ENCODE results near the gene SMPDL3B. TPM values are rescaled to one million over a fixed set of nuclear protein-coding genes. Genes with fewer than 3 reads are reported as not detected.
"Not testable (repeated sequence)": the region's sequence is repeated elsewhere in the genome, so short reads cannot be mapped to it uniquely, and the experiment has no call there.

The SMPDL3B gene
- total and polyA plus RNA-seq, 7 donors, result 0.28 to 19.5 (median 7.2) TPM; not detected in 2

- WGBS, 2 donors, result 62 to 73% methylated on average over 1 of the region's 1 CpG
- no peak for TF ChIP-seq CTCF (IDR thresholded peaks at IDR 0.05)
- no peak for TF ChIP-seq POLR2AphosphoS5 (IDR thresholded peaks at IDR 0.05)
- TF ChIP-seq POLR2A (IDR thresholded peaks at IDR 0.05), result no peak
- TF ChIP-seq EP300 (IDR thresholded peaks at IDR 0.05), result no peak
- Histone ChIP-seq H3K4me1 (no peaks in the 10 kb centered on the region), H3K27me3 (no peaks in the 10 kb centered on the region), H3K36me3 (peaks cover 7 to 100% (median 37%) of the 10 kb centered on the region in 4 donors), H3K27ac (no peak overlapping the region), H3K9me3 (no peaks in the 10 kb centered on the region), H3K4me3 (no peak overlapping the region)
- no peak for DNase-seq
- intact Hi-C loops (cut with DNase I), result no loop called here
Observed at GRCh38 chr1:27994060-27994459, 59.3 kb downstream of the SMPDL3B start.

GRCh38 chr1:27994526-27994925 is 59.7 kb downstream of the SMPDL3B start:
- DNase-seq; H3K9me3 ChIP-seq; H3K4me3 ChIP-seq; intact Hi-C loops (cut with DNase I); H3K27me3 ChIP-seq; H3K4me1 ChIP-seq; H3K27ac ChIP-seq: not testable (repeated sequence)
- WGBS, 2 donors, result 98% methylated on average over 6 of the region's 6 CpGs
- H3K36me3 ChIP-seq, result peaks cover 6 to 100% (median 34%) of the 10 kb centered on the region in 4 donors

- H3K27me3 ChIP-seq, result no peaks in the 10 kb centered on the region
- H3K4me1 ChIP-seq, result no peaks in the 10 kb centered on the region
- no peaks in the 10 kb centered on the region for H3K9me3 ChIP-seq
- DNase-seq, result no peak
- H3K4me3 ChIP-seq, result no peak overlapping the region
- WGBS, 2 donors, result 95 to 97% methylated on average over 1 of the region's 1 CpG
- no peak overlapping the region for H3K27ac ChIP-seq
- intact Hi-C loops (cut with DNase I), result no loop called here
- TF ChIP-seq POLR2A (IDR thresholded peaks at IDR 0.05), result no peak
- no peak for TF ChIP-seq POLR2AphosphoS5 (IDR thresholded peaks at IDR 0.05)
- no peak for TF ChIP-seq EP300 (IDR thresholded peaks at IDR 0.05)
- no peak for TF ChIP-seq CTCF (IDR thresholded peaks at IDR 0.05)
- H3K36me3 ChIP-seq, result peaks cover 6 to 90% (median 24%) of the 10 kb centered on the region in 4 donors
Observed at GRCh38 chr1:27999055-27999454, 64.3 kb downstream of the SMPDL3B start.

- no peak for DNase-seq
- Histone ChIP-seq H3K36me3 (peaks cover 0 to 69% (median 13%) of the 10 kb centered on the region in 4 donors), H3K4me3 (no peak overlapping the region), H3K27ac (no peak overlapping the region), H3K27me3 (no peaks in the 10 kb centered on the region), H3K4me1 (no peaks in the 10 kb centered on the region), H3K9me3 (no peaks in the 10 kb centered on the region)
- 98% methylated on average over 10 of the region's 10 CpGs for WGBS, 2 donors
- TF ChIP-seq POLR2AphosphoS5 (IDR thresholded peaks at IDR 0.05) (no peak), POLR2A (IDR thresholded peaks at IDR 0.05) (no peak), CTCF (IDR thresholded peaks at IDR 0.05) (no peak), EP300 (IDR thresholded peaks at IDR 0.05) (no peak)
- intact Hi-C loops (cut with DNase I), result no loop called here
Observed at GRCh38 chr1:28002600-28002999, 67.8 kb downstream of the SMPDL3B start.

GRCh38 chr1:28003117-28003516 is 68.3 kb downstream of the SMPDL3B start:
- H3K27ac ChIP-seq; intact Hi-C loops (cut with DNase I); H3K9me3 ChIP-seq; H3K27me3 ChIP-seq; H3K4me3 ChIP-seq; H3K4me1 ChIP-seq; DNase-seq: not testable (repeated sequence)
- WGBS, 2 donors, result 98% methylated on average over 8 of the region's 8 CpGs
- H3K36me3 ChIP-seq, result peaks cover 0 to 64% (median 12%) of the 10 kb centered on the region in 4 donors

Other genes with a start within 250 kb of the SMPDL3B start
- 10 to 100 TPM; 11.9 to 24.3 (median 19.1) TPM for gene FAM76A, start 209.0 kb upstream of the SMPDL3B start, total RNA-seq
- 1 to 10 TPM; 3.6 to 5.3 (median 4.6) TPM for gene FAM76A, start 209.0 kb upstream of the SMPDL3B start, polyA plus RNA-seq
- gene STX12, start 161.8 kb upstream of the SMPDL3B start, total RNA-seq, result 10 to 100 TPM; 54.0 to 63.8 (median 58.8) TPM
- gene STX12, start 161.8 kb upstream of the SMPDL3B start, polyA plus RNA-seq, result 10 to 100 TPM; 38.5 to 78.6 (median 46.8) TPM
- gene PPP1R8, start 104.2 kb upstream of the SMPDL3B start, total RNA-seq, result 10 to 100 TPM; 25.8 to 37.5 (median 36.1) TPM
- gene PPP1R8, start 104.2 kb upstream of the SMPDL3B start, polyA plus RNA-seq, result 10 to 100 TPM; 31.2 to 31.8 (median 31.7) TPM
- gene THEMIS2, start 62.5 kb upstream of the SMPDL3B start, total RNA-seq, result 10 to 100 TPM; 13.7 to 23.5 (median 18.9) TPM
- gene THEMIS2, start 62.5 kb upstream of the SMPDL3B start, polyA plus RNA-seq, result 10 to 100 TPM in 2 of 3 donors, 1 to 10 TPM in 1; 9.0 to 32.2 (median 14.8) TPM
- 10 to 100 TPM; 13.8 to 30.0 (median 23.2) TPM for gene RPA2, start 20.4 kb upstream of the SMPDL3B start, total RNA-seq
- 10 to 100 TPM; 26.4 to 34.9 (median 26.6) TPM for gene RPA2, start 20.4 kb upstream of the SMPDL3B start, polyA plus RNA-seq
- 1 to 10 TPM; 5.2 to 6.9 (median 5.4) TPM for gene XKR8, start 25.0 kb downstream of the SMPDL3B start, total RNA-seq
- gene XKR8, start 25.0 kb downstream of the SMPDL3B start, polyA plus RNA-seq, result 10 to 100 TPM in 1 of 3 donors, 1 to 10 TPM in 2; 4.2 to 13.8 (median 7.9) TPM
- gene EYA3, start 153.6 kb downstream of the SMPDL3B start, total RNA-seq, result 1 to 10 TPM; 7.8 to 10.0 (median 8.8) TPM
- 1 to 10 TPM; 2.4 to 9.2 (median 4.2) TPM for gene EYA3, start 153.6 kb downstream of the SMPDL3B start, polyA plus RNA-seq
- gene PTAFR, start 241.7 kb downstream of the SMPDL3B start, total RNA-seq, result 1 to 10 TPM; 4.1 to 8.0 (median 4.7) TPM
- 1 to 10 TPM; 1.8 to 9.9 (median 4.2) TPM for gene PTAFR, start 241.7 kb downstream of the SMPDL3B start, polyA plus RNA-seq

Data from sigmoid colon (tissue), 7 donors.